Measurements from ENCODE around the gene MZF1. TPM values are rescaled to one million over a fixed set of nuclear protein-coding genes. Genes with fewer than 3 reads are reported as not detected.

The MZF1 gene
- total RNA-seq, 1 donor from 2014 or later = 17.4 TPM

DNA sequence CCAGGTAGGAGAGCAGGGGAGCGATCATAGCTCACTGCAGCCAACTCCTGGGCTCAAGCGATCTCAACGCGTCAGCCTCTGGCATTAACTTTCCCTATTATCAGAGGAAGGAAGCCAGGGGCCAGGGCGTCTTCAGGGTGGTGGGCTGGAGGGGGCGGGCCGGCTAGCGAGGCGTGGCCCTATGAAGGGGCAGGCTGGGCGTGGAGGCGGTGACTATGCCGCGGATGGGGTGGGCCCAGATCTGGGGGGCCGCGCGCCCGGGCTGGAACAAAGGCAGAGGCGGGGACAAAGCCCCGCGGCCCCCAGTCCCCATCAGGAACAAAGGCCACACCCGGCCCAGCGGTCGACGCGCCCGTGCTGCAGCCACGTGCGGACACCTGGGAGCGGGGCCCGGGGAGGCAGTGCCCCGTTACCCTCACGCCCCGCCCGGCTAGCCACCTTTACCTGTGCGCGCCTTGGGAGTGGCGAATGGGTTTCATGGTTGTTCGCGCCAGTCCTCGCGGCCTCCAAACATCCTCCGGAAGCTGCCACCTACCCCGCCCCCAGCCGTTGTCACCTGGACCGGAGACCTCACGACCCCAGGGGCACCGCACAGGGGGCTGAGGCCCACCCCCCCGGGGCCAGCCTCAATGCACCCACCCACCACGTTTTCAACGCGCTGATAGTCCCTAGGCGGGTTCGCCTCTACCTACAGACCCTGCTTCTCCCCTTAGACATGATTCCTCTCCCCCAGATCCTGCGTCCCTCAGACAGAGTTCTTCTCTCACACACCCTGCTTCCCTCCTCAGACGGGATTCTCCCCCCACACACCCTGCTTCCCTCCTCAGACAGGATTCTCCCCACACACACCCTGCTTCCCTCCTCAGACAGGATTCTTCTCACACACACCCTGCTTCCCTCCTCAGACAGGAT, 34.6 kb downstream of the MZF1 start:
- no peaks in the 10 kb centered on the region for H3K9me3 Mint-ChIP-seq (ENCODE audit: unreplicated experiment)
- Histone ChIP-seq H3K4me1 (ENCODE audit: insufficient read depth, low read length) (peaks cover 1% of the 10 kb centered on the region), H3K9ac (ENCODE audit: low read length) (no peak overlapping the region), H4K20me1 (ENCODE audit: insufficient read depth, low read length) (no peaks in the 10 kb centered on the region), H3K36me3 (ENCODE audit: insufficient read depth, low read length) (no peaks in the 10 kb centered on the region), H2AFZ (ENCODE audit: low read depth, low read length) (peak overlapping the region; percentile 73), H3K9me3 (ENCODE audit: insufficient read depth, low read depth, low read length) (no peaks in the 10 kb centered on the region), H3K27ac (ENCODE audit: low read depth, low read length) (no peak overlapping the region), H3K79me2 (ENCODE audit: insufficient read depth, low read length) (no peaks in the 10 kb centered on the region), H3K4me2 (ENCODE audit: low read length) (peak overlapping the region; percentile 77), H3K4me3 (ENCODE audit: insufficient read depth, low read depth, low read length) (peak overlapping the region; percentile 28), H3K27me3 (ENCODE audit: insufficient read depth, low read length) (peaks cover 14% of the 10 kb centered on the region)
- peak overlapping the region; percentile 67 for H3K4me3 Mint-ChIP-seq (ENCODE audit: unreplicated experiment)
- no peak overlapping the region for H3K27ac Mint-ChIP-seq (ENCODE audit: unreplicated experiment)
- no peak for FAIRE-seq
- peak; percentile 86 for TF ChIP-seq EZH2 (IDR thresholded peaks at IDR 0.05; ENCODE audit: insufficient read depth, low read length)
- no peak for TF ChIP-seq CTCF (IDR thresholded peaks at IDR 0.05; ENCODE audit: insufficient read depth, low read depth, low read length)
- DNase-seq (ENCODE audit: low read depth) = no peak
- H3K27me3 Mint-ChIP-seq (ENCODE audit: low read depth, unreplicated experiment) = peaks cover 19% of the 10 kb centered on the region
- no peaks in the 10 kb centered on the region for H3K4me1 Mint-ChIP-seq (ENCODE audit: low read depth, unreplicated experiment)
- H3K36me3 Mint-ChIP-seq (ENCODE audit: low read depth, unreplicated experiment) = no peaks in the 10 kb centered on the region

DNA sequence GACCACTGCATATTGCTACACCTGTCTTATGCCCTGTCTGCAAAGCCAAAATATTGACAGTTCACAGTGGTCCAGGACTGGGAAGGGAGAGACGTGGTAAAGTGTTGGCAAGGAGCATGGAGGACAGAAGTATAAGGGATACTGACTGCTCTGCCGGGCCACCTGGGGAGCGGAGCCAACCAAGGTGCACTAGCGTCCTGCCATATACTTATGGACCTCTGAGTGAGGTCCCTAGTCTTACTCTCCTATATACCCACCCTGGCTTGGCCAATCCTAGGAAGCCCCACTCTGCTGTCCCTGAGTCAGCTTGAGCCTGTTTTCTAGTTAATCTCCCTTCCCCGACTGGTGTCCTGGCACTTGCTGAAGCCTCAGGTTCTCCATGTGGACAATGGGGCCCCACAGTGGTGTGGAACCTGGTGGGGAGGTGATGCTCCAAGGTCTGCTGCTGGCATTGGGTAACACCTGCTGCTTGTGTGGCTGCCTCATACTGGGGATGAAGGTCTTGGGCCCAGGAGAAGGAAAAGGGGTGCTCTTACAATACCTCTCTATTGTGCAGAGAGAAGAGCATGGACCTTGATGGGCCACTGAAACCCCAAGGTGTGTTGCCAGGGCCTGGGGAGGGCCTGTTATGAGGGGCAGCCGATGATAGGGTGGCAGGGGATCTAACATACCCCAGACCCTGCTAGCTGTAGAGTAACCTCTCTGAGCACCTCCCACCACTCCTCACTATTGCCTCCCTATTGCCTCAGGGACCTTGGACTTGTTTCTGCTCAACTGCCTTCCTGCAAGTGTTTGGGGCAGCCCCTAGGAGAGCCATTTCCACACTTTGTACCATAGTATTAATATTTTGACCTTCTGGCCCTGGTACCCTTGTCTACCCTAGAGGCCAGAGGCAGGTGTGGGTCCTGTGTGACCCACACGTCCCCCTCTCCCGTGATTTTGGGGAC, 36.0 kb downstream of the MZF1 start:
- Histone ChIP-seq H4K20me1 (ENCODE audit: insufficient read depth, low read length) (no peaks in the 10 kb centered on the region), H3K9me3 (ENCODE audit: insufficient read depth, low read depth, low read length) (no peaks in the 10 kb centered on the region), H3K27me3 (ENCODE audit: insufficient read depth, low read length) (peaks cover 10% of the 10 kb centered on the region), H3K79me2 (ENCODE audit: insufficient read depth, low read length) (no peaks in the 10 kb centered on the region), H3K4me1 (ENCODE audit: insufficient read depth, low read length) (no peaks in the 10 kb centered on the region), H3K4me2 (ENCODE audit: low read length) (no peak overlapping the region), H3K9ac (ENCODE audit: low read length) (no peak overlapping the region), H3K27ac (ENCODE audit: low read depth, low read length) (no peak overlapping the region), H3K36me3 (ENCODE audit: insufficient read depth, low read length) (no peaks in the 10 kb centered on the region), H2AFZ (ENCODE audit: low read depth, low read length) (no peak overlapping the region), H3K4me3 (ENCODE audit: insufficient read depth, low read depth, low read length) (no peak overlapping the region)
- Mint-ChIP-seq H3K4me1 (ENCODE audit: low read depth, unreplicated experiment) (no peaks in the 10 kb centered on the region), H3K4me3 (ENCODE audit: unreplicated experiment) (no peak overlapping the region), H3K27me3 (ENCODE audit: low read depth, unreplicated experiment) (peaks cover 17% of the 10 kb centered on the region), H3K36me3 (ENCODE audit: low read depth, unreplicated experiment) (no peaks in the 10 kb centered on the region), H3K27ac (ENCODE audit: unreplicated experiment) (no peak overlapping the region), H3K9me3 (ENCODE audit: unreplicated experiment) (no peaks in the 10 kb centered on the region)
- no peak for FAIRE-seq
- TF ChIP-seq CTCF (IDR thresholded peaks at IDR 0.05; ENCODE audit: insufficient read depth, low read depth, low read length) = no peak
- no peak for TF ChIP-seq EZH2 (IDR thresholded peaks at IDR 0.05; ENCODE audit: insufficient read depth, low read length)
- DNase-seq (ENCODE audit: low read depth) = no peak
